K562 (cell line): ENCODE data around the gene GLCCI1. TPM values are rescaled to one million over a fixed set of nuclear protein-coding genes. Genes with fewer than 3 reads are reported as not detected.
A peak's percentile ranks its signal among the peaks of the same experiment; 100 is the strongest.

Source experiments
- CHD1 ChIP-seq: fragments of 200-600 bp; sonication (generic); IDR thresholded peaks from one replicate; pipeline ENCODE4 v1.6.1; 2012; ENCODE audit warnings: mild to moderate bottlenecking, moderate library complexity, low read length, inconsistent platforms
- MEIS2 ChIP-seq: fragments of 450-650 bp; IDR thresholded peaks from 2 replicates; pipeline ENCODE4 v1.6.1; 2014; ENCODE audit warnings: mild to moderate bottlenecking; ENCODE audit not compliant: partially characterized antibody
- TCF7 ChIP-seq: sonication (generic); IDR thresholded peaks from 2 replicates; pipeline ENCODE4 v1.6.1; 2016; ENCODE audit warnings: antibody characterized with exemption, borderline replicate concordance
- ZNF134 ChIP-seq: fragments of 250-450 bp; sonication (Bioruptor Pico); conservative IDR thresholded peaks from 2 replicates; pipeline ENCODE4 v1.4.0; 2020
- polyA plus RNA-seq, 8 experiments: library from polyadenylated mRNA; depleted of rRNA in 4 of 8; stranded (reverse) in 5 of 8; unstranded in 3 of 8; fragments of >200 nt; fragmentation: Nextera tagmentation in 2 of 8; fragmentation: Illumina TruSeq in 1 of 8; extraction: Ambion mirVana in 2 of 8; extraction: Trizol in 1 of 8; gene quantifications; 2 replicates each; pipeline versions ENCODE4 v1.2.1 to v1.2.3, GENCODE V29; 2011 to 2014; ENCODE audit warnings: inconsistent platforms in 1 of 8, missing spikeins in 1 of 8
- total RNA-seq, 7 experiments: library from RNA; depleted of rRNA in 6 of 7; stranded (reverse); fragments of >200 nt in 6 of 7; fragmentation: Illumina TruSeq in 2 of 7; extraction: Trizol in 2 of 7; gene quantifications; 2 replicates each; pipeline versions ENCODE4 v1.2.1 to v1.2.3, GENCODE V29; 2011 to 2021; ENCODE audit warnings: low replicate concordance in 1 of 7
- TF ChIP-seq, protein P1 (sequence below), 2 experiments: IDR thresholded peaks in 1 of 2; conservative IDR thresholded peaks in 1 of 2; 2 replicates each; pipeline ENCODE4 v1.6.1; 2016; ENCODE audit warnings: low read depth in 2 of 2, mild to moderate bottlenecking in 1 of 2, missing compliant biosample characterization in 1 of 2, missing genetic modification characterization in 1 of 2, moderate library complexity in 1 of 2
- TF ChIP-seq, protein P2 (sequence below): fragments of 250-450 bp; sonication (Bioruptor Pico); IDR thresholded peaks from 2 replicates; pipeline ENCODE4 v1.5.0; 2021; ENCODE audit warnings: mild to moderate bottlenecking, borderline replicate concordance

GLCCI1 gene
- total and polyA plus RNA-seq, 9 of the 15 experiments (the other 6 are each of a cell fraction or from before 2014, with no cell fraction given) = 2.7 to 11.9 (median 7.2) TPM

DNA sequence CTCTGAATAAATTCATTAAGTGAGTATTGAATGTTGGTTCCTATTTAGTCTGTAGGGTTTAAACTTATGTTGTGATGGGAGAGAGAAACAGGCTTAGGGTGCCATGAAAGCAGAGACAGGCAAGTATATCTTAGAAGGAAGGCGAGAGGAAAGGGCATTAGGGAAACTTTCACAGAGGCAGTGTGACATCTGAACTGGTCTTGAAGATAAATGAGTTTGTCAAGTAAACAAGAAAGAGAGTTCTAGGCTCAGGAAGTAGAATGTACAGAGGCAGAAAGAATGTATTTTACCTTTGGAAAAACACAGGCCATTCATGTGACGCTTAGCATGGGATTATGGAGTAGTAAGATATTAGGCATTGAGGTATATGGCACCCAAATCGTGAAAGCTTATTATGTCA, 34.5 kb downstream of the GLCCI1 start (continued):
- TF ChIP-seq CHD1 (no peak), ZNF134 (CRISPR knock-in tag) (no peak), MEIS2 (peak; percentile 61), TCF7 (no peak)
- TF ChIP-seq, protein P1, sequence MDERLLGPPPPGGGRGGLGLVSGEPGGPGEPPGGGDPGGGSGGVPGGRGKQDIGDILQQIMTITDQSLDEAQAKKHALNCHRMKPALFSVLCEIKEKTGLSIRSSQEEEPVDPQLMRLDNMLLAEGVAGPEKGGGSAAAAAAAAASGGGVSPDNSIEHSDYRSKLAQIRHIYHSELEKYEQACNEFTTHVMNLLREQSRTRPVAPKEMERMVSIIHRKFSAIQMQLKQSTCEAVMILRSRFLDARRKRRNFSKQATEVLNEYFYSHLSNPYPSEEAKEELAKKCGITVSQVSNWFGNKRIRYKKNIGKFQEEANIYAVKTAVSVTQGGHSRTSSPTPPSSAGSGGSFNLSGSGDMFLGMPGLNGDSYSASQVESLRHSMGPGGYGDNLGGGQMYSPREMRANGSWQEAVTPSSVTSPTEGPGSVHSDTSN (CRISPR knock-in tag; IDR thresholded peaks at IDR 0.05; ENCODE audit: low read depth) = no peak
- TF ChIP-seq, protein P1 (tag; conservative IDR thresholded peaks at IDR 0.05; ENCODE audit: low read depth) = peak; percentile 65
- TF ChIP-seq, protein P2, sequence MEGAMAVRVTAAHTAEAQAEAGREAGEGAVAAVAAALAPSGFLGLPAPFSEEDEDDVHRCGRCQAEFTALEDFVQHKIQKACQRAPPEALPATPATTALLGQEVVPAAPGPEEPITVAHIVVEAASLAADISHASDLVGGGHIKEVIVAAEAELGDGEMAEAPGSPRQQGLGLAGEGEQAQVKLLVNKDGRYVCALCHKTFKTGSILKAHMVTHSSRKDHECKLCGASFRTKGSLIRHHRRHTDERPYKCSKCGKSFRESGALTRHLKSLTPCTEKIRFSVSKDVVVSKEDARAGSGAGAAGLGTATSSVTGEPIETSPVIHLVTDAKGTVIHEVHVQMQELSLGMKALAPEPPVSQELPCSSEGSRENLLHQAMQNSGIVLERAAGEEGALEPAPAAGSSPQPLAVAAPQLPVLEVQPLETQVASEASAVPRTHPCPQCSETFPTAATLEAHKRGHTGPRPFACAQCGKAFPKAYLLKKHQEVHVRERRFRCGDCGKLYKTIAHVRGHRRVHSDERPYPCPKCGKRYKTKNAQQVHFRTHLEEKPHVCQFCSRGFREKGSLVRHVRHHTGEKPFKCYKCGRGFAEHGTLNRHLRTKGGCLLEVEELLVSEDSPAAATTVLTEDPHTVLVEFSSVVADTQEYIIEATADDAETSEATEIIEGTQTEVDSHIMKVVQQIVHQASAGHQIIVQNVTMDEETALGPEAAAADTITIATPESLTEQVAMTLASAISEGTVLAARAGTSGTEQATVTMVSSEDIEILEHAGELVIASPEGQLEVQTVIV (CRISPR knock-in tag) = no peak
